SJCRH30 (cell line): ENCODE results near the gene MLYCD. TPM values are rescaled to one million over a fixed set of nuclear protein-coding genes. Genes with fewer than 3 reads are reported as not detected.

Experiments used
- DNase-seq, 2 experiments: peaks; one replicate each; pipeline ENCODE4 v3.0.0-alpha.2; 2015 to 2020
- H3K27ac ChIP-seq: fragments of 250-450 bp; sonication (Bioruptor Pico); 2 replicates; pipeline ENCODE4 v1.5.1; 2020; ENCODE audit warnings: mild to moderate bottlenecking, moderate library complexity
- H3K27me3 ChIP-seq: fragments of 250-450 bp; sonication (Bioruptor Pico); 2 replicates; pipeline ENCODE4 v1.5.1; 2020; ENCODE audit warnings: mild to moderate bottlenecking, moderate library complexity
- H3K36me3 ChIP-seq: fragments of 250-450 bp; sonication (Bioruptor Pico); 2 replicates; pipeline ENCODE4 v1.5.1; 2020; ENCODE audit warnings: mild to moderate bottlenecking, moderate library complexity
- H3K4me1 ChIP-seq: fragments of 250-450 bp; sonication (Bioruptor Pico); 2 replicates; pipeline ENCODE4 v1.5.1; 2020; ENCODE audit warnings: mild to moderate bottlenecking, moderate library complexity
- H3K4me3 ChIP-seq: fragments of 250-450 bp; sonication (Bioruptor Pico); 2 replicates; pipeline ENCODE4 v1.5.1; 2020; ENCODE audit warnings: mild to moderate bottlenecking, moderate library complexity
- H3K9me3 ChIP-seq: fragments of 250-450 bp; sonication (Bioruptor Pico); replicated peaks from 2 replicates; pipeline ENCODE4 v1.5.1; 2020; ENCODE audit warnings: mild to moderate bottlenecking, moderate library complexity
- total RNA-seq: library from RNA; depleted of rRNA; stranded (reverse); fragments of >200 nt; shearing (Covaris generic); gene quantifications from 2 replicates; pipeline ENCODE4 v1.2.3, GENCODE V29; 2014

The MLYCD gene
- total RNA-seq, 1 experiment from 2014 or later = 1.1 TPM

- H3K27ac ChIP-seq = no peak overlapping the region
- no peak for DNase-seq
- no peaks in the 10 kb centered on the region for H3K9me3 ChIP-seq
- H3K4me1 ChIP-seq = peaks cover 7% of the 10 kb centered on the region; the same call in 1 of the 2 replicates
- no peaks in the 10 kb centered on the region for H3K27me3 ChIP-seq
- H3K36me3 ChIP-seq = no peaks in the 10 kb centered on the region
- no peak overlapping the region for H3K4me3 ChIP-seq
Observed at GRCh38 chr16:83911290-83911689, 12.4 kb downstream of the MLYCD start.

GRCh38 chr16:83912519-83913244, 13.8 kb downstream of the MLYCD start:
- no peak for DNase-seq
- Histone ChIP-seq H3K4me3 (no peak overlapping the region), H3K36me3 (no peaks in the 10 kb centered on the region), H3K9me3 (no peaks in the 10 kb centered on the region), H3K27ac (peak overlapping the region; percentile 46), H3K4me1 (peaks cover 7% of the 10 kb centered on the region; the same call in 1 of the 2 replicates), H3K27me3 (no peaks in the 10 kb centered on the region)

- H3K27ac ChIP-seq = peak overlapping the region; percentile 46
Observed at GRCh38 chr16:83913245-83913633, 14.3 kb downstream of the MLYCD start.

GRCh38 chr16:83914091-83914710, 15.3 kb downstream of the MLYCD start:
- H3K27ac ChIP-seq = no peak overlapping the region
- H3K4me1 ChIP-seq = peaks cover 7% of the 10 kb centered on the region; the same call in 1 of the 2 replicates
- no peaks in the 10 kb centered on the region for H3K36me3 ChIP-seq
- H3K9me3 ChIP-seq = no peaks in the 10 kb centered on the region
- no peak for DNase-seq
- H3K4me3 ChIP-seq = no peak overlapping the region
- no peaks in the 10 kb centered on the region for H3K27me3 ChIP-seq

More at GRCh38 chr16:83913245-83913633, 14.3 kb downstream of the MLYCD start:
- H3K36me3 ChIP-seq = no peaks in the 10 kb centered on the region
- DNase-seq = peak; percentile 84
- H3K9me3 ChIP-seq = no peaks in the 10 kb centered on the region
- H3K27me3 ChIP-seq = no peaks in the 10 kb centered on the region
- peaks cover 7% of the 10 kb centered on the region; the same call in 1 of the 2 replicates for H3K4me1 ChIP-seq
- no peak overlapping the region for H3K4me3 ChIP-seq

GRCh38 chr16:83915081-83915480, 16.2 kb downstream of the MLYCD start:
- Histone ChIP-seq H3K36me3 (no peaks in the 10 kb centered on the region), H3K4me3 (no peak overlapping the region), H3K27ac (no peak overlapping the region), H3K27me3 (no peaks in the 10 kb centered on the region), H3K4me1 (peaks cover 7% of the 10 kb centered on the region; the same call in 1 of the 2 replicates), H3K9me3 (no peaks in the 10 kb centered on the region)
- no peak for DNase-seq

GRCh38 chr16:83915491-83915890, 16.6 kb downstream of the MLYCD start:
- Histone ChIP-seq H3K4me3 (no peak overlapping the region), H3K27ac (no peak overlapping the region), H3K4me1 (peaks cover 7% of the 10 kb centered on the region; the same call in 1 of the 2 replicates), H3K27me3 (no peaks in the 10 kb centered on the region), H3K36me3 (no peaks in the 10 kb centered on the region), H3K9me3 (no peaks in the 10 kb centered on the region)
- DNase-seq = no peak

GRCh38 chr16:83917152-83918120, 18.5 kb downstream of the MLYCD start:
- Histone ChIP-seq H3K36me3 (no peaks in the 10 kb centered on the region), H3K27ac (no peak overlapping the region)

GRCh38 chr16:83920894-83921491, 22.1 kb downstream of the MLYCD start:
- Histone ChIP-seq H3K4me1 (no peaks in the 10 kb centered on the region), H3K27ac (no peak overlapping the region), H3K36me3 (no peaks in the 10 kb centered on the region), H3K4me3 (no peak overlapping the region), H3K27me3 (no peaks in the 10 kb centered on the region), H3K9me3 (no peaks in the 10 kb centered on the region)
- DNase-seq = no peak

More at GRCh38 chr16:83917152-83918120, 18.5 kb downstream of the MLYCD start:
- no peak for DNase-seq
- peaks cover 7% of the 10 kb centered on the region; the same call in 1 of the 2 replicates for H3K4me1 ChIP-seq
- no peak overlapping the region for H3K4me3 ChIP-seq
- H3K9me3 ChIP-seq = no peaks in the 10 kb centered on the region
- no peaks in the 10 kb centered on the region for H3K27me3 ChIP-seq

- Histone ChIP-seq H3K4me1 (peaks cover 9% of the 10 kb centered on the region), H3K27ac (no peak overlapping the region)
- DNase-seq = no peak
Observed at GRCh38 chr16:83923581-83924365, 24.9 kb downstream of the MLYCD start.

GRCh38 chr16:83924686-83925085, 25.8 kb downstream of the MLYCD start:
- no peaks in the 10 kb centered on the region for H3K36me3 ChIP-seq
- no peaks in the 10 kb centered on the region for H3K27me3 ChIP-seq
- H3K9me3 ChIP-seq = no peaks in the 10 kb centered on the region
- no peak overlapping the region for H3K27ac ChIP-seq
- no peak overlapping the region for H3K4me3 ChIP-seq
- H3K4me1 ChIP-seq = peaks cover 9% of the 10 kb centered on the region
- no peak for DNase-seq

More at GRCh38 chr16:83923581-83924365, 24.9 kb downstream of the MLYCD start:
- Histone ChIP-seq H3K9me3 (no peaks in the 10 kb centered on the region), H3K4me3 (no peak overlapping the region), H3K27me3 (no peaks in the 10 kb centered on the region), H3K36me3 (no peaks in the 10 kb centered on the region)

- no peak for DNase-seq
- Histone ChIP-seq H3K4me3 (no peak overlapping the region), H3K4me1 (peaks cover 9% of the 10 kb centered on the region), H3K27me3 (no peaks in the 10 kb centered on the region), H3K36me3 (no peaks in the 10 kb centered on the region), H3K27ac (no peak overlapping the region), H3K9me3 (no peaks in the 10 kb centered on the region)
Observed at GRCh38 chr16:83925095-83925905, 26.4 kb downstream of the MLYCD start.

- DNase-seq = no peak
- Histone ChIP-seq H3K9me3 (no peaks in the 10 kb centered on the region), H3K27ac (no peak overlapping the region), H3K4me1 (peaks cover 9% of the 10 kb centered on the region), H3K36me3 (no peaks in the 10 kb centered on the region), H3K27me3 (no peaks in the 10 kb centered on the region), H3K4me3 (peak overlapping the region; percentile 29; the same call in 1 of the 2 replicates)
Observed at GRCh38 chr16:83925957-83926725, 27.2 kb downstream of the MLYCD start.
